HG03432 (cell line): ENCODE data around the gene MAP1B.
"Not testable (repeated sequence)": the region's sequence is repeated elsewhere in the genome, so short reads cannot be mapped to it uniquely, and the experiment has no call there.

Source experiments
- ATAC-seq: cut with Tn5 transposase; IDR thresholded peaks from one replicate; pipeline ENCODE4 v1.9.1; 2021; ENCODE audit warnings: mild to moderate bottlenecking, moderate library complexity; ENCODE audit not compliant: unreplicated experiment

Gene MAP1B

DNA sequence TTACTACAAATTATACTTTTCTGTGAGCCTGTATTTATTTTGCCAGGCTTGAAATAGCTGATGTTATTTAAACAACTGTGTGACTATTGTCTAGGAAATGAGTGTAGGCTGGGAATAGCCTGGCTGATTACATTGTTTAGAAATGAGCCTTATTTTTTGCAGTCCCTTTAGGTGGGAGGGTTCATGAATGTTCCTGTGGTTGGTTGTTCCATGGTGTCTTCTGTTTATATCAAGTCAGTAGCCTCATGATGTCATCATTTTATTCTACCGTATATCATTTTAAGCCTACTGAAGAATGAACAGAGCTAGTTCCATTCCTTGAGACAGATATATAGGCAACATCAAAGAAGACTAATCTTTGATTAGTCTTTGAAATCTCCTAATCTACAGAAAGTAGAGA, 53.1 kb downstream of the MAP1B start:
- ATAC-seq: no peak

DNA sequence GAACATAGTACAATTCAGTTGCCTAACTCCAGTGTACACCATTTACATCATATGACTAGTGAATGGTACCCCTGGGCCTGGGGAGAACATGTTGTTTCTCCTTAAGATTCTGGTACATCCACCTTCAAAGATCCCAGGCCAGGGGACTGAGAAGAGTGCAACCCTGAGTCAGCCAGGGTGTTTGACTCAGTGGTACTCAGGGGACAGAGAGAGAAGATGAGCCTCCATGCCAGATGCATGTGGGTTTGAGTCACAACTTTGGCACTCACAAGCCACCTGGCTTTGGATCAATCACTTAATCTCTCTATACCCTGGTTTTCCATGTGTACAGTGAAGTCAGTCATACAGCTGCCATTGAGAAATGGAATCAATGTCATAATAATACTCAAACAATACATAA, 53.7 kb downstream of the MAP1B start:
- no peak for ATAC-seq

DNA sequence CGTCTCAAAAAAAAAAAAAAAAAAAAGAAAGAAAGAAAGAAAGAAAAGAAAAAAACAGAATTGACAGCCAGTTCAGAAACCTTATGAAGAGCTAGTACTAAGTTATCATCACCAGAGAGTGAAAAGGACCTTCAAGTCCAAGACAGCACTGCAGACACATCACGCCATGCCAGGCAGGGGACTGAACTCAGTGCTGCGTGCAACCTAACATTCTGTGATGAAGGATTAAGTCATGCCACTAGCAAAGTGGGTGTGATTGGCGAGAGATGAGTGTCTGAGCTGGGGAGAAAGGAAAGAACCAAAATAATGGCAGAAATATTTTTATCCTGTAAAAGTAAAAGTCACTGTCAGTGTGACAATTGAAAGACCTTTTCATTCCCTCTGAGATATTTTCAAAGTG, 54.7 kb downstream of the MAP1B start:
- no peak for ATAC-seq

DNA sequence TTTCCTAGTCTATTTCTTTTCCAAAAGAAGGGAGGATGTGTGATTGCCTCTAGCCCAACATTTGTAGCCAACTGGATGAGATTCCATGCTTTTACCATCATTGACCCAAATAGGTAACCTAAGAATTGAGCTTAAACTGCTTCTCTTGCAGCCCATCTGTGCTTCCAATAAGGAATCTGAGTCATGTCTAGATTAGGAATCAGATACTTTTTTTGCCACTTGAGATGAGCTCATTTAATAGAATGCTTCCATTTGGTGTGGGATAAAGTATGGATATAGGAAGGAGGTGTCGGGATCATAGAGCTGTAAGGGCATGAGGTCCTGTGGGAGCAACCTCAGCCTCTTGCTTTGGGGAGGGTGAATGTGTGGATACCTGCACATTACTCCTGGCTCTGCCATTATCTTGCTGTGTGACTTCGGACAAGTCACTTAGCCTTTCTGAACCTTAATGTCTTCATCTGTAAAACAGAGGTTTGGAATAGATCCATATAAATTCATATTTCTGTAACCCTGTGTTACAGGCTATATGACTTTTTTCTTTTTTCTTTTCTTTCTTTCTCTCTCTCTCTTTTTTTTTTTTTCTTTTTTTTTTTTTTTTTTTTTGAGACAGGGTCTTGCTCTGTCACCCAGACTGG, 56.2 kb downstream of the MAP1B start:
- ATAC-seq: no peak

DNA sequence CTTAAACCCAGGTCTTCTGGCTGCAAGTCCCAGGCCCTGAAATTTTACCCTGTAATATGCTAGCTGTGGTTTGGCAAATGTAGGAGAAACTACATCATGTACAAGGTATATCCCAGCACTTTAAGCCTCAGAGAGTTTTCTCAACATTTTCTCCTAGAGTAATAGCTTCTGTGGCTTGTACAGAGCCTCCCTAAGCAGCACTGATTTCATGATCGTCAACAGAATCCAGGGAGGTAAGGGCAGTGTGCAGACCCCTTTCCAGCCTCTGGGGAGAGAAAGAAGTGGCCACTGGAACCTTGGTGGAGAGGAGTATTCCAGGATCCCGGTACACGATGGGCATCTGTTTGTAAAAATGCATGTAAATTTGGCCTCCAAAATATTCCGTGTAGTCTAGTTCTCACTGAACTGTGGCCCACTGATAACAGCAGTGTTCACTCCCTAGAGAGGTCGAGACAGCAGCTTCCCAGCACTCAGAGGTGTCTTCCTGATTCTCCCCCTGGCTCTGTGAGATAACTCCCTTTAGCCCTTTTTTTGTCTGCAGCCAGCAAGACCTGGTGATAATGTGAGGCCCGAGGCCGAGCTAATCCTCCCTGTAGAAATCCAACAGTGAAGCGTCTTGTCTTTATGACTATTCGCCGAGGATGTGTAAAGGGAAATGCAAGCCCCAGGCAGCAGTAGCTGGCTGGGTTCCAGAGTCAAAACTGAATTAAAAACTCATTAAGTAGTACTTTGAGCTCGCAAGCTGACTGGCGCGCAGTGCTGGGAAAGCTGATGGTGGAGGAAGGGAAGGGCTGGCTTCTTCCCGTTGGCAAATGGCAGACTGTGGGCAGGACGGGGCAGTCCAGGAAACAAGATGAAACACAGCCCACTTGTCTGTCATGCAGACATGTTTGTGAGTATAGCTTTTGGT, 59.0 kb downstream of the MAP1B start:
- no peak for ATAC-seq

DNA sequence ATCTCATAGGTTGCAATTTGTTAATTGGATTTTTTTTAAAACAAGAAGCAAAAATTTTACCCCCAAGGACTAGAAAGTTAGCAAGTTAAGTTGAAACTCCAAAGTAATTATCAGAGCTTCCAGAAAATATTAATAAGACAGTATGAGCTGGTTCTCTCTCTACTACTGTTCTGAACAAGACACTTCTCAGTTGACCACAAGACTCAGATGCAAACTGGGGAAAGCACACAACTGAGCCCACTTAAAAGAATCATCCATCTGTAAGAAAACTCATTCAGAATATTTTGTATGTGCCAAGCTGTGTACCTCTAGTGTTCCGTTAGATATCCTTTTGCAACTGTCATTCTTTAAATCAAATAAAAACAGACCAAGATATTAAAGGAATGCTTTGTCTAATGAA, 60.0 kb downstream of the MAP1B start:
- no peak for ATAC-seq

DNA sequence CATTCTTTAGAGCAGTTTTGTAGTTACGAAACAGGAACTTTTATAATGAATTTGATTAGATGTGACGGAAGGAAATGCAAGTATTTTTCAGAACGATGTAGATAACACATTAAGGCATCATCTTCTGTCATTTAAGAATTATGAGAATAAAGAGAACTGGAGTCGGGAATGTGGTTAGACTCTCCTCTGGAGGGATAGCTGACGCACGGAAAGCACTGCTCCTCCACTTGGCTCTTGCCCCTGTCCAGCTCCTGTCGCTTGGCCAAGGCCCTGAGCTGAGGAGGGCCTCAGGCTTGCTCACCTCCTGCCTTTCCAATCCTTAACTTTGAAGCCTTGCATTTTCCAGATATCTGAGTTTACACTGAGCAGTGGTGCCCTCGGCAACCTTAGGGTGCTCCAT, 60.5 kb downstream of the MAP1B start:
- ATAC-seq: no peak

DNA sequence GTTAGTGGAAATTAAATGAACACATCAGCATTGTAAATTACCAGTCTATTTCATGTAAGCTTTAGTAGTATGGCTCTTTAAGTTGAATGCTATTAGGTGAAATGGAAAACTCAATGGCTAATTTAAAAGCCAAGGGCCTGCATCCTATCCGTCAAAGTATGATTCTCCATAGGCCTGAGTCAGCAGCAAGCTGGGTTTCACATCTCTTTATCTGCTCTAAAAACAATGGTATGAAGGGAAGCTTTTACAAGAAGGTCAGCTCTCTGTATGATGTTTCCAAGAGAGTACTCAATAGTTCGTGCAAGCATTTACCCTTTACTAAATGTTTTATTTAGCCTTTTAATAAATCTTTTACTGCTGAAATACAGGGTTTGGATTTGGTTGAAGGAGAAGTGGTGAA, 62.8 kb downstream of the MAP1B start:
- no peak for ATAC-seq

DNA sequence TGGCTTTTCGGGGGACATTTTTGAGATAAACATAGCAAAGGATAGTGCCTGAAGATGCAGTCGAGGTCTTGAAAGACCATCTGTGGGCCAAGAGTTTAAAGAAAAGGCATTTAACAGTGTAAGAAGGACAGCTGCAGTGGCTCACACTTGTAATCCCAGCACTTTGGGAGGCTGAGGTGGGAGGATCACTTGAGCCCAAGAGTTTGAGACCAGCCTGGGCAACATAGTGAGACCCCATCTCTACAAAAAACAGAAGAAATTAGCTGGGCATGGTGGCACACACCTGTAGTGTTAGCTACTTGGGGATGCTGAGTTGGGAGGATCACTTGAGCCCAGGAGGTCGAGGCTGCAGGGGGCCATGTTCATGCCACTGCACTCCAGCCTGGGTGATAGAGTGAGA, 63.9 kb downstream of the MAP1B start:
- not testable (repeated sequence) for ATAC-seq

DNA sequence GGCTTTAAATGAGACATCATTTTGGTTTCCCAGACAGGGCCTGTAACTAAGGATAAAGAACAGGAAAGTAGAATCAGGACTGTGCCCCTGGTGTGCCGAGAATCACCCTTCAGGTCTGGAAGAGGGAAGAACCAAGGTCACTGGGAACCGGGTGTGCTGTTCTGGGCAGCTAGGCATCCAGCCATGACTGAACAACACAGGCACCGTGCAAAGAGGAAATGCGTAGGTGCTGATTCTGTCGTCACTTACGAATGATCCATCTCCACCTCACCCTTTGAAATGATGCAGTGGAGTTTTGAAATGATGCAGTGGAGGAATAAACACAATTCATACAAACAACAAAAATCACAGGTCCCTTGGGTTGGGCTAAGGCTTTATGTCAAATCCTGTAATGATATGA, 64.4 kb downstream of the MAP1B start:
- no peak for ATAC-seq

DNA sequence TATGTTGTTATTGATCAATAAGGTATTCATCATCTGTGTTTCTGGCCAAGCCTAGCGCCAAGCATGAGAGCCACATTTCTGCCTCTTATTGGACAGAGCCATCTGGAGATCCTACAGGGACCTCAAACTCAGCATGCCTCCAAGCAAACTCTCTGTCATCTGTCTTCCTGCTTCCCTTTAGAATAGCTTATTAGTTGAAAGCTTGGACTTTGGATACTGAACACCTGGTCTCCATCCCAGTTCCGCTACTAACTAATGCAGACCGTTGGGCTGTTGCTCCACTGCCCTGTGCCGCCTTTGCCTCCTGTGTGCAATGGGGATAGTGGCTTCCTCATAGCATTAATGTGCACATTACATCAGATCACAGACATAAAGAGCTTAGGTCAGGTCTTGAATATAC, 65.5 kb downstream of the MAP1B start:
- ATAC-seq: no peak

DNA sequence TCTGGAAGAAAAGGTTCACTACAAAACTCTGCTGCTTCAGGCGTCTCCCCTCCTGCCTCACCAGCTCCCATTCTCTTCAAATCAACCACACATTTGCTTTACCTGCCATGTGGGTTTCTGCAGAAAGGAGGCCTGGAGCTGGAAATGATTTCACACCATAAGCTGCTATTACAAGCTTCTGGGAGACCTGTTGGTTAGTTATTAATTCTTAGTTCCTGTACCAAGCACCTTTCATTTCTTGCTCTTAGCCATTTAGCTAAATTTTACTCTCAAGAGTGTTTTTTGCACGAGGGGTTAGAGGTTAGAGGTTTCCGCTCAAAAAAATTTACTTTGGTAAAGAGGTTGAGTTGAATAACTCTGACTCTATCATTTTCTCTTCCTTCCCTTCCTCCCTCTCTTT, 70.3 kb downstream of the MAP1B start:
- peak; percentile 50 for ATAC-seq

DNA sequence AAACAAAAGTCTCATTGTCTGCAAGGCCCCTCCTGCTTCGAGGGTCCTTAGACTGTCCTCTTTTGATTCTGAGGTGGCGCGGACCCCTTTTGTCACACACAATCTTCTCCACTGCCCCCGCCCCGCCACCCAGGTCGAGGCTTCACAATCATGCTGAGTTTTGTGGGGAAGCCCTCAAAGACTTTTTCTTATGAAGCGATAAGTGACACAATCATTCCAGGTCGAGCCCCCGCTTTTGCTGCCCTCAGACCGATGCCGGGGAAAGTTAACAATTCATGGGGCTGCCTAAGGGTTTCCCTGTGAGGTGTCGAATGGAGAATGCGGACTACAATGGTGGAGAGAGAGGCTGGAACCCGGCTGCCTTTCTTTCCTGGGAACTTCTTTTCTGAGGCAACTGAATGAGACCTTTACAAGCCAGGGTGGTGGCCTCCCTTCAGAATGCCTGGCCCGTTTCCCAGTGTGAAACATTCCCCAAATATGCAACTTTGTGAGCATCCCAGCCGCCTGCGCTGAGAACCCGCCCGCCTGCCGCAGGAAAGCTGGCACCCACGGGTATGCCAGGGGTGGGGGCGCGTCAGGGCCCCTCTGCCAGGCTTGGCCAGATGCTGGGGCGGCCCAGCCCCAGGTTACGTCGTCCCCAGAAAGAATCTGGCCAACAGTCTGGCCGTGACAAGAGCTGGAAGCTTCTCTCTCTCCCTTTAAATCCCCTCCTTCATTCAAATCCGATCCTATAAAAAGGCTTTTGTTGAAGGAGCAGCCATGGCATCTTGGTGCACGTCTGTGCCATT, 71.9 kb downstream of the MAP1B start:
- no peak for ATAC-seq

DNA sequence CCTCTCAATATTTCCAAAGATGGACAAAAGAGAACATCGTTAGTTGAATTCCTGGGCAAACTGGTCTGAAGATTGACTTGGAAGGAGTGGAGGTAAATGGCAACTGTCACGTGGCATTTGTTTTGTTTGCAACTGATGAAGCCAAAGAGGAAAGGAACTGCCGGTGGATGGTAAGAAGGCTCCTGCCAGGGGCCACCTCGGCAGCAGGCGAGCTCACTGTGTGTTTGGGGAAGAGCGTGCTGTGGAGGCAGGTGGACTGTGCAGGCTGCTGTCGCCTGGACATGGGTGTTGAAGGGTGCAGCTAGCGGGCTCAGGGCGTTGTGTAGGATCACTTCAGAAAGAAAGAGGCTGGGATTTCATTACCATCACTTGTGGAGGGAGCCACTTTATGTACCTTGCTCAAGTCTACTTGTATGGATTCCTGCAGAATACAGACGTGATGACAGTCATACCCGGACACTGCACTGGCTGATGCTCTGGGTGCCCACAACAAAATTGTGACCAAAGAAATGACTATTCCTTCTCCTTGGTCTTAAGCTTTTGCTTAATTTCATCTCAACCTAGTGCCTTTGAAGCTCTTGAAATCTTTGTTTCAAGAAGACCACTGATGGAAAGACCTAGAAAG, 72.7 kb downstream of the MAP1B start:
- no peak for ATAC-seq

DNA sequence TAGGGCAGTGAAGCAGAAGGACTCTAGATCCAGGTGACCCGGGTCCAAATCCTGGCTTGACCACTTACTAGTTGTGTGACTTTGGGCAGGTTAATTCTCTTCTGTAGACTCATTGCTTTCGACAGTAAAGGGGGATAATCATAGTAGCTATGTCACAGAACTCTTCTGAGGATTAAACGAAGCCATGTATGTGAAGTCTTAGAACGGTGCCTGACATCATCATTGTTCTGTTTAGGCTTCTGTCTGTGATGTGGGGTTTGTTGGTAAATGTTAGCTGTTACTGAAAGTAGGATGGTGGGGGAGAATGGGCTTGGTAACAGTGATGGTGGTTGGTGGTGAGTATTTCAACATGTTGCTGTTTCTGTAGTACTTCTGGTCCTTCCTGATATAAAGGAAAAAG, 73.7 kb downstream of the MAP1B start:
- no peak for ATAC-seq

DNA sequence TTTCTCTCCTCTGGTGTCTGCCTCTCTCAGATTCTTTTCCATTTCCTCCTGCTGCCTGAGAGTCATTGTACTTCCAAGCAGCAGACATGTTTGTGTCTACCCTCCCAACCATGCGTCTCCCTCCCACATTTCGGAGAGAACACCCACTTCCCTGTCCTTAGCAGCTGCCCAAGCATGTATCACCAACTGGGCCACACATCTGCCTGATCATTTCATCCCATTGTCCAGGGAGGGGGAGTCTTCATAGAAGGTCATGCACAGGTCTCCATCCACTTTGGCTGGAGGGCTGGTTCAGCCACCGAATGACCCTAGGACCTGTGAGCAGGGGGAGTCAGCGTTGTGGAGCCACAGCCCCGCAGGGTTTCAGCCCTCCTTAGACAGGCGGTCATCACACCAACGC, 75.4 kb downstream of the MAP1B start:
- no peak for ATAC-seq

DNA sequence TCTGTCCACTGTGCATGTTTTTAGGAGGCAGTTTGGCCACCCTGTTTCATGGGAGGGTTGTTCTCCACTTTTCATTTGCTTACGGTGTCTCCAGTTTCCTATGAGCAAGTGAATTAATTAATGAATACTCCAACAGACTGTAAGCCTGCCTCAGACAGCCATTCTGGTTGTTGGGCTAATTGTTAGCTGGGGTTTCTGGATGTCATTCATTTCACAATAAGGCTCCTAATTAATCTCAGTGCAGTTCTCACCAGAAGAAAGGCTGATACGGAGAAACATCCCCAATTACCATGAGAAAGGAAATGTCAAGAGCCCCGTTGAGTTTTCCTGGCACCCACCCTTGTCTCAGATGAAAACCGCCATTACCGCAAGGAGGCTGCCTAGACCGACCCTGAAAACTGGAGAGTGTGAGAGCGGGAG, 75.8 kb downstream of the MAP1B start:
- ATAC-seq: no peak

DNA sequence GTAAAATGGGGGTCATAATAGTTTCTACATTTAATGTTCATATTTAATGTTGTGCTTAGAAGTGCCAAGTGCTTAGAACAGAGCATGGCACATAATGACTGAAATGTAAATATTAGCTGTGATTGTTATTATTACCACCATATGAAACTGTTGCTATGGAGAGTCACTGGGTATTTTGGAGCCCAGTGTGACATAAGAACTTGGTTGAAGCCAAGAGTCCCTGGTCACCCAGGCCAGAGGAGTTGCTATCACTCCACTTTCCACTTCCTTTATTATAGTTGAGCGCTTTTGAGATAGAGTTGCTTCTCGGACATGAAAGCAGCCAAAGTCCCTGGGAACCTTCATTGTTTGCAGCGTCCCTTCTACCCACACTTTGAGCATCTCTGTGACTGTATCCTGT, 77.1 kb downstream of the MAP1B start:
- ATAC-seq: no peak

DNA sequence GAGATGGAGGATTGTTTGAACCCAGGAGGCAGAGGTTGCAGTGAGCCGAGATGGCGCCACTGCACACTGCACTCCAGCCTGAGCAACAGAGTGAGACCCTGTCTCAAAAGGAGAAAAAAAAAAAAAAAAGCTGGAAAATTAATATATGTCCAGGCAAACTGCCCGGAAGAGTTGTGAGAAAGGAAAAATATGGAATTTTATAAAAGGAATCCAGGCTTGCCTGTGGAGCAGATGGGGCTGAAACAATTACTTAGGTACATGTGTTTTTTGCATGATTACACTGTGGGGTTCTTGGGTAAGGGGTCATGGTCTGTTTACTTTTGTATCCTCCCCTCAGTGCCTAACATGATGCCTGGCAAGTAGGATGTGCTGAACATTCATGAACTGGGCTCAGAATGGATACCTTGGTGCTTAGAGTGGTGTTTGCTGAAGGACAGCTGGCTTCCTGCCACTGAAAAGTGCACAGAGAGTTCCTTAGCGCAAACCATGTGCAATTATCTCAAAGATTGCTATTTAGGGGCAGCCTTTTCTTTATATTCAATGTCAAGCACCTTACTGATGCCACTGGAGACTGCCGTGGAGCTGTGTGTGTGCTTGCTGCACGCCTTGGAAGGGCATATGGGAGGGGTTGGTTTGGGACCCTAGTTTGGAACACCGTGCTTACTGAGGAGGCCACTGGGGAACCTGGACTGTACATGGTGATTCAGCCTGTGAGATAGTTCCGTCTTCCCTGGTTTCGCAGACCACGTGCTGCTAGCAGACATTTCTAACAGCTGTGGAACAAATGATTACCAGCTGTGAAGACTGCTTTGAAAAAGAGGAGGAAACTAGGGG, 78.4 kb downstream of the MAP1B start:
- ATAC-seq: no peak

DNA sequence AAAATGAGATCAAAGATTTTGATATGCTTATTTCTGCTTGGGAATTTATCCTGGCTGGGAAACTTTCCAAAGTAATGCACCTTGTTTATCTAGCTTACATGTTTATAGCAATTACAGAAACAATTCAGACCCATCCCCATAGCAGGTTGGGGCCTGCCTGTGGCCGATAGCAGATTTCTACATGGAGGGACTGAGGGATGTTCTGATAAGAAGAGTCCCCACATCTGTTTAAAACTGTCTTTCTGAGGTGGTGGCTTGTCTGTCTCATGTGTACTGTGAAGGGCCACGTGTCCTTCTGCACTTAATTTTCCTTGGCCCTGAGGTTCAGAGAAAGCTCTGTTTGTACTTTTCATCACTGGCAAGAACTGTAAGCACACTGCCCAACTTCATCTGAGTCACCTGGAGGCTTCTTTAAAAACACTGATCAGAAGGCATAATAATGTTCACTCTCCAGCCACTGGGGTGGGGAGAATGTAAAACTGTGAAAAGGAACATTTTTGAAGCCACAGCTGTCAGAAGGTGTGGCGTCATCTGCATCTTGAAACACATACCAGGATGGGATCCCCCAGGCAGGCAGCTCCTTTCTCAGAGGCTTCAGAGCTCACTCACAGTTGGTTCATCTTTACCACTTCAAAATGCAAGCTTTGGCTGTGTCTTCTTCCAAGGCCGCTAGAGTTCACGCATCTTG, 80.3 kb downstream of the MAP1B start:
- no peak for ATAC-seq
